Brain microvascular endothelial cell (primary cell): ENCODE measurements around the gene KIRREL1.
A peak's percentile ranks its signal among the peaks of the same experiment; 100 is the strongest.

Experiments used
- DNase-seq: peaks from one replicate; pipeline ENCODE4 v3.0.0-alpha.2; 2020
- H3K27ac ChIP-seq: fragments of 250-450 bp; sonication (Bioruptor Pico); 2 replicates; pipeline ENCODE4 v1.5.1; 2020; ENCODE audit warnings: mild to moderate bottlenecking, moderate library complexity
- H3K27me3 ChIP-seq: fragments of 250-450 bp; sonication (Bioruptor Pico); replicated peaks from 2 replicates; pipeline ENCODE4 v1.5.1; 2020; ENCODE audit warnings: mild to moderate bottlenecking
- H3K36me3 ChIP-seq: fragments of 250-450 bp; sonication (Bioruptor Pico); replicated peaks from 2 replicates; pipeline ENCODE4 v1.5.1; 2020; ENCODE audit warnings: mild to moderate bottlenecking
- H3K4me3 ChIP-seq: 2 replicates; pipeline ENCODE4 v1.5.1; 2011; ENCODE audit warnings: low read depth, mild to moderate bottlenecking, control low read depth, low read length, moderate library complexity
- CTCF ChIP-seq: IDR thresholded peaks from 2 replicates; pipeline ENCODE4 v1.5.1; 2011; ENCODE audit warnings: low read depth, mild to moderate bottlenecking, moderate library complexity, low read length, control low read depth, inconsistent platforms; ENCODE audit errors: missing control alignments
- in situ Hi-C: cut with HindIII; loops from 2 replicates; pipeline ENCODE4 v1.10.0; 2017; ENCODE audit warnings: low sequenced_read_pairs, low pct_ligation_motif_present

Gene KIRREL1

GRCh38 chr1:158014731-158015320, 21.4 kb downstream of the KIRREL1 start:
- Histone ChIP-seq H3K27ac (no peak overlapping the region), H3K4me3 (no peak overlapping the region), H3K36me3 (peaks cover 3% of the 10 kb centered on the region), H3K27me3 (no peaks in the 10 kb centered on the region)
- in situ Hi-C loops, result no loop called here
- DNase-seq, result no peak
- no peak for TF ChIP-seq CTCF

GRCh38 chr1:158016651-158017335, 23.3 kb downstream of the KIRREL1 start:
- TF ChIP-seq CTCF, result no peak
- Histone ChIP-seq H3K4me3 (no peak overlapping the region), H3K36me3 (peaks cover 3% of the 10 kb centered on the region), H3K27ac (peak overlapping the region; percentile 96), H3K27me3 (no peaks in the 10 kb centered on the region)
- in situ Hi-C loops, result no loop called here
- no peak for DNase-seq

GRCh38 chr1:158017800-158018595, 24.6 kb downstream of the KIRREL1 start:
- Histone ChIP-seq H3K27ac (peak overlapping the region; percentile 96), H3K36me3 (peaks cover 3% of the 10 kb centered on the region), H3K27me3 (no peaks in the 10 kb centered on the region), H3K4me3 (no peak overlapping the region)
- no peak for TF ChIP-seq CTCF
- DNase-seq, result no peak
- in situ Hi-C loops, result no loop called here

- DNase-seq, result peak; percentile 92
- Histone ChIP-seq H3K36me3 (no peaks in the 10 kb centered on the region), H3K27ac (peak overlapping the region; percentile 96), H3K27me3 (no peaks in the 10 kb centered on the region), H3K4me3 (no peak overlapping the region)
- no peak for TF ChIP-seq CTCF
- in situ Hi-C loops, result no loop called here
These were observed 25.9 kb downstream of the KIRREL1 start for GRCh38 chr1:158019171-158019868.

GRCh38 chr1:158020259-158020885, 26.9 kb downstream of the KIRREL1 start:
- H3K4me3 ChIP-seq, result no peak overlapping the region
- in situ Hi-C loops, result no loop called here
- no peaks in the 10 kb centered on the region for H3K36me3 ChIP-seq
- DNase-seq, result no peak
- H3K27ac ChIP-seq, result peak overlapping the region; percentile 96
- no peak for TF ChIP-seq CTCF
- no peaks in the 10 kb centered on the region for H3K27me3 ChIP-seq
